ENCODE results near the gene NEDD8. TPM values are rescaled to one million over a fixed set of nuclear protein-coding genes. Genes with fewer than 3 reads are reported as not detected.

Gene NEDD8
- total RNA-seq, result 157 and 180 TPM in 2 replicates

GRCh38 chr14:24232121-24232644, at the start of gene NEDD8:
Gene NEDD8, minus strand, starts transcription at chr14:24232367. Its CDS starts 100 bp downstream, at chr14:24232267.
- Histone ChIP-seq H3K27me3 (ENCODE audit: control insufficient read depth, insufficient read depth, low read length) (no peaks in the 10 kb centered on the region), H3K36me3 (ENCODE audit: control insufficient read depth, insufficient read depth, low read length) (no peaks in the 10 kb centered on the region), H3K4me3 (ENCODE audit: low read depth, low read length) (peak within 1 kb of the TSS; percentile 91)
- DNase-seq (ENCODE audit: low read depth), result no peak
- no peak for TF ChIP-seq CTCF (IDR thresholded peaks at IDR 0.05; ENCODE audit: insufficient read depth, low read length, poor library complexity, severe bottlenecking)

GRCh38 chr14:24281636-24282035, 49.5 kb upstream of the NEDD8 start:
- Histone ChIP-seq H3K27me3 (ENCODE audit: control insufficient read depth, insufficient read depth, low read length) (no peaks in the 10 kb centered on the region), H3K36me3 (ENCODE audit: control insufficient read depth, insufficient read depth, low read length) (no peaks in the 10 kb centered on the region), H3K4me3 (ENCODE audit: low read depth, low read length) (no peak overlapping the region)
- DNase-seq (ENCODE audit: low read depth), result no peak
- TF ChIP-seq CTCF (IDR thresholded peaks at IDR 0.05; ENCODE audit: insufficient read depth, low read length, poor library complexity, severe bottlenecking), result no peak

GRCh38 chr14:24280797-24281460, 48.8 kb upstream of the NEDD8 start:
- no peak for TF ChIP-seq CTCF (IDR thresholded peaks at IDR 0.05; ENCODE audit: insufficient read depth, low read length, poor library complexity, severe bottlenecking)
- DNase-seq (ENCODE audit: low read depth), result no peak

GRCh38 chr14:24279301-24280186, 47.4 kb upstream of the NEDD8 start:
- Histone ChIP-seq H3K36me3 (ENCODE audit: control insufficient read depth, insufficient read depth, low read length) (no peaks in the 10 kb centered on the region), H3K4me3 (ENCODE audit: low read depth, low read length) (no peak overlapping the region), H3K27me3 (ENCODE audit: control insufficient read depth, insufficient read depth, low read length) (no peaks in the 10 kb centered on the region)
- no peak for DNase-seq (ENCODE audit: low read depth)
- peak; percentile 12 for TF ChIP-seq CTCF (IDR thresholded peaks at IDR 0.05; ENCODE audit: insufficient read depth, low read length, poor library complexity, severe bottlenecking)

More at GRCh38 chr14:24280797-24281460, 48.8 kb upstream of the NEDD8 start:
- no peaks in the 10 kb centered on the region for H3K27me3 ChIP-seq (ENCODE audit: control insufficient read depth, insufficient read depth, low read length)
- H3K36me3 ChIP-seq (ENCODE audit: control insufficient read depth, insufficient read depth, low read length), result no peaks in the 10 kb centered on the region
- H3K4me3 ChIP-seq (ENCODE audit: low read depth, low read length), result no peak overlapping the region

GRCh38 chr14:24278424-24278823, 46.3 kb upstream of the NEDD8 start:
- H3K4me3 ChIP-seq (ENCODE audit: low read depth, low read length), result no peak overlapping the region
- DNase-seq (ENCODE audit: low read depth), result no peak
- no peak for TF ChIP-seq CTCF (IDR thresholded peaks at IDR 0.05; ENCODE audit: insufficient read depth, low read length, poor library complexity, severe bottlenecking)
- no peaks in the 10 kb centered on the region for H3K36me3 ChIP-seq (ENCODE audit: control insufficient read depth, insufficient read depth, low read length)
- H3K27me3 ChIP-seq (ENCODE audit: control insufficient read depth, insufficient read depth, low read length), result no peaks in the 10 kb centered on the region

Data from kidney epithelial cell (primary cell).